Peyer's patch (tissue), 4 donors: ENCODE measurements around the gene DDX31. TPM values are rescaled to one million over a fixed set of nuclear protein-coding genes. Genes with fewer than 3 reads are reported as not detected.

Experiments used
- DNase-seq, 3 donors: peaks; one replicate each; pipeline ENCODE4 v3.0.0-alpha.2; 2017 to 2019
- H3K27ac ChIP-seq, 4 donors: fragments of 200-600 bp; sonication (generic); one replicate each; pipeline ENCODE4 v1.5.1; 2016 to 2019
- H3K27me3 ChIP-seq, 2 donors: fragments of 200-600 bp; sonication (generic); one replicate each; pipeline ENCODE4 v1.5.1; 2019
- H3K36me3 ChIP-seq, 3 donors: fragments of 200-600 bp; sonication (generic); one replicate each; pipeline ENCODE4 v1.5.1; 2016 to 2019
- H3K4me1 ChIP-seq, 4 donors: fragments of 200-600 bp; sonication (generic); one replicate each; pipeline ENCODE4 v1.5.1; 2016 to 2019
- H3K4me3 ChIP-seq, 4 donors: fragments of 200-600 bp; sonication (generic); 1 replicate in 3 of 4; 2 replicates in 1 of 4; pipeline ENCODE4 v1.5.1; 2016 to 2019; ENCODE audit warnings: mild to moderate bottlenecking in 1 of 4
- H3K9me3 ChIP-seq, 4 donors: fragments of 200-600 bp; sonication (generic); one replicate each; pipeline ENCODE4 v1.5.1; 2016 to 2019; ENCODE audit warnings: mild to moderate bottlenecking in 1 of 4
- CTCF ChIP-seq, 6 experiments: fragments of 450-650 bp in 4 of 6; fragments of 200-600 bp in 2 of 6; sonication (generic) in 1 of 6; IDR thresholded peaks; one replicate each; pipeline ENCODE4 v1.5.1; 2017 to 2019; ENCODE audit warnings: antibody characterized with exemption in 6 of 6, mild to moderate bottlenecking in 3 of 6, moderate library complexity in 1 of 6
- POLR2A ChIP-seq, 2 donors: fragments of 450-650 bp; IDR thresholded peaks; one replicate each; pipeline ENCODE4 v1.5.1; 2017; ENCODE audit warnings: antibody characterized with exemption in 2 of 2, mild to moderate bottlenecking in 2 of 2, moderate library complexity in 2 of 2
- total RNA-seq, 4 donors: library from RNA; depleted of rRNA; stranded (reverse); fragments of >200 nt; gene quantifications; one replicate each; pipeline ENCODE4 v1.1.0, GENCODE V29; 2016

DDX31 gene
- total RNA-seq, 4 donors from 2014 or later: 4.9 to 14.0 (median 9.0) TPM

GRCh38 chr9:132555528-132555927 lies 114.3 kb downstream of the DDX31 start:
- no peak for DNase-seq
- Histone ChIP-seq H3K36me3 (no peaks in the 10 kb centered on the region), H3K4me3 (no peak overlapping the region), H3K9me3 (no peaks in the 10 kb centered on the region), H3K27me3 (no peaks in the 10 kb centered on the region), H3K4me1 (no peaks in the 10 kb centered on the region), H3K27ac (no peak overlapping the region)
- TF ChIP-seq POLR2A (IDR thresholded peaks at IDR 0.05): no peak

GRCh38 chr9:132554755-132555154 lies 115.0 kb downstream of the DDX31 start:
- no peaks in the 10 kb centered on the region for H3K36me3 ChIP-seq
- DNase-seq: no peak
- H3K9me3 ChIP-seq: no peaks in the 10 kb centered on the region
- no peaks in the 10 kb centered on the region for H3K4me1 ChIP-seq
- no peak overlapping the region for H3K27ac ChIP-seq
- H3K27me3 ChIP-seq: no peaks in the 10 kb centered on the region
- TF ChIP-seq CTCF (IDR thresholded peaks at IDR 0.05) (no peak), POLR2A (IDR thresholded peaks at IDR 0.05) (no peak)
- no peak overlapping the region for H3K4me3 ChIP-seq

GRCh38 chr9:132552041-132552440 lies 117.7 kb downstream of the DDX31 start:
- no peak overlapping the region for H3K4me3 ChIP-seq
- no peaks in the 10 kb centered on the region for H3K9me3 ChIP-seq
- no peaks in the 10 kb centered on the region for H3K4me1 ChIP-seq
- TF ChIP-seq POLR2A (IDR thresholded peaks at IDR 0.05) (no peak), CTCF (IDR thresholded peaks at IDR 0.05) (no peak)
- no peaks in the 10 kb centered on the region for H3K36me3 ChIP-seq
- no peak overlapping the region for H3K27ac ChIP-seq
- DNase-seq: no peak
- H3K27me3 ChIP-seq: no peaks in the 10 kb centered on the region

GRCh38 chr9:132551556-132551955 lies 118.2 kb downstream of the DDX31 start:
- Histone ChIP-seq H3K36me3 (no peaks in the 10 kb centered on the region), H3K27me3 (no peaks in the 10 kb centered on the region), H3K27ac (no peak overlapping the region), H3K4me3 (no peak overlapping the region), H3K9me3 (no peaks in the 10 kb centered on the region), H3K4me1 (no peaks in the 10 kb centered on the region)
- TF ChIP-seq POLR2A (IDR thresholded peaks at IDR 0.05) (no peak), CTCF (IDR thresholded peaks at IDR 0.05) (no peak)
- DNase-seq: no peak

- DNase-seq: no peak
- Histone ChIP-seq H3K4me3 (no peak overlapping the region), H3K4me1 (no peaks in the 10 kb centered on the region), H3K36me3 (no peaks in the 10 kb centered on the region), H3K27me3 (no peaks in the 10 kb centered on the region), H3K9me3 (no peaks in the 10 kb centered on the region), H3K27ac (no peak overlapping the region)
- no peak for TF ChIP-seq CTCF (IDR thresholded peaks at IDR 0.05)
- no peak for TF ChIP-seq POLR2A (IDR thresholded peaks at IDR 0.05)
Observed at GRCh38 chr9:132548751-132549640, 120.8 kb downstream of the DDX31 start.

GRCh38 chr9:132547976-132548730 lies 121.6 kb downstream of the DDX31 start:
- Histone ChIP-seq H3K4me3 (no peak overlapping the region), H3K9me3 (no peaks in the 10 kb centered on the region), H3K27me3 (no peaks in the 10 kb centered on the region), H3K27ac (no peak overlapping the region), H3K4me1 (no peaks in the 10 kb centered on the region), H3K36me3 (no peaks in the 10 kb centered on the region)
- no peak for DNase-seq
- no peak for TF ChIP-seq POLR2A (IDR thresholded peaks at IDR 0.05)
- no peak for TF ChIP-seq CTCF (IDR thresholded peaks at IDR 0.05)
